Esophagus squamous epithelium (tissue), 5 donors: ENCODE measurements around the gene CCR5AS.

Experiments used
- DNase-seq: peaks from one replicate; lab custom pipeline; 2025; lab: John Stamatoyannopoulos, UW
- H3K27ac ChIP-seq, 4 donors: fragments of 200-600 bp; sonication (generic); one replicate each; pipeline ENCODE4 v1.5.1; 2016 to 2019; ENCODE audit warnings: mild to moderate bottlenecking in 1 of 4
- H3K27me3 ChIP-seq, 4 donors: fragments of 200-600 bp; sonication (generic); 1 replicate in 3 of 4; 2 replicates in 1 of 4; pipeline versions ENCODE4 v1.5.1 to v1.6.0; 2017 to 2021; ENCODE audit warnings: antibody characterized with exemption in 1 of 4
- H3K36me3 ChIP-seq, 3 donors: fragments of 200-600 bp; sonication (generic); one replicate each; pipeline ENCODE4 v1.5.1; 2016 to 2019
- H3K4me1 ChIP-seq, 3 donors: fragments of 200-600 bp; sonication (generic); one replicate each; pipeline ENCODE4 v1.5.1; 2017 to 2019
- H3K4me3 ChIP-seq, 4 donors: fragments of 200-600 bp; sonication (generic); 1 replicate in 3 of 4; 2 replicates in 1 of 4; pipeline ENCODE4 v1.5.1; 2016 to 2019; ENCODE audit warnings: mild to moderate bottlenecking in 2 of 4, moderate library complexity in 1 of 4
- H3K9me3 ChIP-seq, 3 donors: fragments of 200-600 bp; sonication (generic); one replicate each; pipeline ENCODE4 v1.5.1; 2016 to 2019
- CTCF ChIP-seq, 6 experiments: fragments of 450-650 bp in 4 of 6; fragments of 200-600 bp in 2 of 6; sonication (generic) in 2 of 6; IDR thresholded peaks; one replicate each; pipeline ENCODE4 v1.5.1; 2016 to 2019; ENCODE audit warnings: antibody characterized with exemption in 6 of 6, mild to moderate bottlenecking in 4 of 6, moderate library complexity in 4 of 6
- POLR2A ChIP-seq, 4 donors: fragments of 450-650 bp; IDR thresholded peaks; one replicate each; pipeline ENCODE4 v1.6.1; 2017; ENCODE audit warnings: antibody characterized with exemption in 4 of 4, mild to moderate bottlenecking in 4 of 4, moderate library complexity in 3 of 4
- WGBS, 2 donors: methylation state at CpG; one replicate each; pipeline ENCODE4 v1.1.5; 2018; 5-methylcytosine and 5-hydroxymethylcytosine counted together
- intact Hi-C: fragments of 100-400 bp; cut with DNase I; formaldehyde crosslinking; loops from one replicate; pipeline ENCODE4 v1.15.0; 2022
- donor health status: DM: yes; HTN: yes; CAD: no.

The CCR5AS gene

GRCh38 chr3:46420931-46421330, 14.1 kb upstream of the CCR5AS start:
- H3K27me3 ChIP-seq: no peaks in the 10 kb centered on the region
- no peak overlapping the region for H3K27ac ChIP-seq
- 100% methylated on average over 1 of the region's 2 CpGs for WGBS, 2 donors
- H3K4me1 ChIP-seq: peaks cover 0 to 18% (median 0%) of the 10 kb centered on the region in 3 donors
- no peaks in the 10 kb centered on the region for H3K9me3 ChIP-seq
- H3K4me3 ChIP-seq: no peak overlapping the region
- no peak for TF ChIP-seq POLR2A (IDR thresholded peaks at IDR 0.05)
- no peak for TF ChIP-seq CTCF (IDR thresholded peaks at IDR 0.05)
- DNase-seq: no peak
- H3K36me3 ChIP-seq: no peaks in the 10 kb centered on the region
- intact Hi-C loops: no loop called here

GRCh38 chr3:46419816-46420215, 12.9 kb upstream of the CCR5AS start:
- peaks cover 0 to 18% (median 0%) of the 10 kb centered on the region in 3 donors for H3K4me1 ChIP-seq
- no peak overlapping the region for H3K4me3 ChIP-seq
- no peak overlapping the region for H3K27ac ChIP-seq
- no peak for DNase-seq
- WGBS, 2 donors: 100% methylated on average over 1 to 2 of the region's 4 CpGs
- intact Hi-C loops: no loop called here
- no peaks in the 10 kb centered on the region for H3K9me3 ChIP-seq
- no peak for TF ChIP-seq POLR2A (IDR thresholded peaks at IDR 0.05)
- H3K27me3 ChIP-seq: no peaks in the 10 kb centered on the region
- no peaks in the 10 kb centered on the region for H3K36me3 ChIP-seq

GRCh38 chr3:46417841-46418611, 11.2 kb upstream of the CCR5AS start:
- Histone ChIP-seq H3K27me3 (no peaks in the 10 kb centered on the region), H3K9me3 (no peaks in the 10 kb centered on the region), H3K4me1 (peaks cover 0 to 18% (median 0%) of the 10 kb centered on the region in 3 donors), H3K27ac (no peak overlapping the region), H3K4me3 (no peak overlapping the region), H3K36me3 (no peaks in the 10 kb centered on the region)
- no peak for DNase-seq
- TF ChIP-seq CTCF (IDR thresholded peaks at IDR 0.05): no peak
- no peak for TF ChIP-seq POLR2A (IDR thresholded peaks at IDR 0.05)
- WGBS, 2 donors: 65 to 88% methylated on average over 1 to 6 of the region's 9 CpGs
- intact Hi-C loops: no loop called here

- Histone ChIP-seq H3K4me3 (no peak overlapping the region), H3K36me3 (no peaks in the 10 kb centered on the region), H3K4me1 (peaks cover 0 to 11% (median 0%) of the 10 kb centered on the region in 3 donors), H3K9me3 (no peaks in the 10 kb centered on the region), H3K27ac (no peak overlapping the region), H3K27me3 (no peaks in the 10 kb centered on the region)
- intact Hi-C loops: no loop called here
- 86 to 88% methylated on average over 6 to 7 of the region's 7 CpGs for WGBS, 2 donors
- TF ChIP-seq CTCF (IDR thresholded peaks at IDR 0.05) (no peak), POLR2A (IDR thresholded peaks at IDR 0.05) (no peak)
- DNase-seq: no peak
Measured at GRCh38 chr3:46416811-46417510, 10.1 kb upstream of the CCR5AS start.

- intact Hi-C loops: no loop called here
- Histone ChIP-seq H3K27ac (no peak overlapping the region), H3K9me3 (no peaks in the 10 kb centered on the region), H3K4me3 (no peak overlapping the region), H3K36me3 (no peaks in the 10 kb centered on the region), H3K4me1 (peaks cover 0 to 11% (median 0%) of the 10 kb centered on the region in 3 donors), H3K27me3 (no peaks in the 10 kb centered on the region)
- TF ChIP-seq POLR2A (IDR thresholded peaks at IDR 0.05) (no peak), CTCF (IDR thresholded peaks at IDR 0.05) (no peak)
- DNase-seq: no peak
- WGBS, 2 donors: 29 to 50% methylated on average over 8 to 9 of the region's 10 CpGs
Measured at GRCh38 chr3:46416125-46416810, 9.4 kb upstream of the CCR5AS start.
